Putamen (tissue), 1 donor: ENCODE measurements around the gene CALML5.

Experiments
- DNase-seq: peaks from one replicate; pipeline ENCODE4 v3.0.0-alpha.2; 2016; ENCODE audit warnings: low spot score

The CALML5 gene

DNA sequence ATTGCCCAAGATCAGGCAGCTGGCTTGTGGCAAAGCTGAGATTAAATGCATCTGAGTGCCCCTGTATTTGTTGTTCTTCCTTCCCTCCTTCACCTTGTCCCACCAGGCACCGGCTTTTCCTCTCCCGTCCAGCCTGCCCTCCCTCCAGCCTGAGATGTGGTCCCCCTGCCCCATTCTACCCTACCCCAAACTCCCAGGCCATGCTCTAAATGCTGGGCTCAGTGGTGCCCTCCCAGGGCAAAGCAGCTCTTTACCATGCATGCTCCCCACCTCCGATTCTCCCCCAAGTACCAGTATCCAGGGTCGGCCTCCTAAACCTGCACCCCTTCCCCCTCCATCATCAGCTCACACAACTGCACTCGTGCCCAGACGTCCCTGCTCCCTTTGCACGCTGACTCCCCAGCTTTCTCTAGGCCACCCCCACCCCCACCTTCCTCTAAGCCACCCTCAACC is 36.5 kb downstream of the CALML5 start:
- no peak for DNase-seq

DNA sequence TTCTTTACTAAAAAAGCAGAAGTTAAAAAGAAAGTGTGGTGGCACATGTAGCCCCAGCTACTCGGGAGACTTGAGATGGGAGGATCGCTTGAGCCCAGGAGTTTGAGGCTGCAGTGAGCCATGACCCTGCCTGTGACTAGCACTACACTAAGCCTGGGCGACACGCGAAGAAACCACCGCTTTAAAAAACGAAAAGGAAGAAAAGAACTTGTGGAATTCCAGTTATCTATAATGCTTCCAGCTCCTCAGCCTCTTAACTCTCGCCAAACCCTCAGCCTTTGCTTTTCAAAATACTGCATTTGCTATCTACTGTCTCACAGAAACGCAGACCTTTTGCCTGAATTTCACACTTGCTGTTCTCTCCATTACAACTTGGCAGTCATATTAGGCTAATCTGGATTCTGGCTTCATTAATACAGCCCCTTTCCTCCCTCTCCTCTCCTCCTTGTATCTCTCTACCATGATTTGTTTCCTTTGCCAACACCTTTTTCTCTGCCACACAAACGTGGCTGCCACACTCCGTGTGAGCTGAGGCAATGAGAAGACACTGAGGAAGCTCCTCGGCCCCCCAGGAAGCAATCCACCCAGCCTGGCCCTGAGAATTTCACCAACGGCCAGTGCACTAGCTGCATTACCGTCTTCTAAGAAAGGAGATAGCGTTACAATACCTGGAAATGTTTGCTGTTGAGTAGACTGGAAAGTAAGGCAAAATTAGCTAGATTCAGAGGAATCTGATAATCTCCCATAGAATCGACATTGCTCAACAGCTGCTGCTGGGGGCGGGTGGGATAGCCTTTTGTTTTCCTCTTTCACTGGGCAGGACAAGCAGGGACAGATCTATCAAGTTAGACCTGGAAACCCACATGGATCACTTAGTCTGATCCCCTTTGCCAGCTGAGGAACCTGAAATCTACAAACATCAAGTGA is 37.2 kb downstream of the CALML5 start:
- no peak for DNase-seq

DNA sequence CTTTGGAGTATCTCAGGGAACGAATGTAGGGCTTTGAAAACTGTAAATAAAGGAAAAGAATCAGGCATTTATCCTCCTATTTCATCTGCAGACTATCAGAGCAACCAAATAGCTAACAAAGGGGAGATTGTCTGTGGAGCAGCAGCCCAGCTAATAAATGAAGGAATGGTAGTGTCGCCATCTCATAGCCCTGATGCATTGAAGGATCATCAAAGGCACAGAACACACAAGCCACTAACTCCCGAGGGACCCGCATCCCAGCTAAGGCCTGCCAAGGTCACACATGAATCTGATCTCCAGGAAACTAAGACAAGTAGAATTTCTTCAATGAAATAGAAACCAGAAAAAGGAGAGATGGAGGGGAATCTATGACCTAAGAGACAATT is 38.2 kb downstream of the CALML5 start:
- DNase-seq, result no peak

DNA sequence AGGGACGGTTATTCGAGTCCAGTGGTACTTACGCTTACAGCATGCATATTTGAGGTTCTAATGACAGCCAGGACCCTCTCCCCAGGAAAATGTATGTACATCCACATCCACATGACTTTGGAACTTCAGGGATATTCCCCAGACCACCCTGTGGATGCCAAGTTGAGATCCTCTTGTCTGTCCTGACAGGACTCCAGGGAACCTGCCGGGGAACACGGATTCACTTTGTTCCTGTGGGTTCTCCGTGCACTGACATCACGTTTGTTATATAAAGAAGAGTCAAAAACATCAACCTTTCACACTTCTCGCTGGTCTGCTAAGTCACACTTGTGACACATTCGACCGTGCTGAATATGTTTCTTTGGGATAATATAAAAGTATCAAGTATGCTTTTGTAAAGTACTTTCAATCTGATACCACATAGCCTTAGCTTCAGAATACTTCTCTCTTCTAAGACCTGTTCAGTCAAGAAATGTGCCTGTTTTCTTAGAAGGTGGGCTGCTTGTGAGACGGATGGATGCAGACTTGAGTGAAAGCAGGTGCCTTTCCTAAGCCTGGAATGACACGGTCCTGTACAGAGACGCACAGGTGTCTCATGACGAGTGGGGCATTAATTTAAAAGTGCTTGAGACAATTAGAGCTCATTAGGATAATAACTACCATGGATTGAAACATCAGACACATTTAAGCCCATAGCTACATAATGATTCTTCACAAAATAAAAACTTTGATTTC is 38.7 kb downstream of the CALML5 start:
- no peak for DNase-seq

DNA sequence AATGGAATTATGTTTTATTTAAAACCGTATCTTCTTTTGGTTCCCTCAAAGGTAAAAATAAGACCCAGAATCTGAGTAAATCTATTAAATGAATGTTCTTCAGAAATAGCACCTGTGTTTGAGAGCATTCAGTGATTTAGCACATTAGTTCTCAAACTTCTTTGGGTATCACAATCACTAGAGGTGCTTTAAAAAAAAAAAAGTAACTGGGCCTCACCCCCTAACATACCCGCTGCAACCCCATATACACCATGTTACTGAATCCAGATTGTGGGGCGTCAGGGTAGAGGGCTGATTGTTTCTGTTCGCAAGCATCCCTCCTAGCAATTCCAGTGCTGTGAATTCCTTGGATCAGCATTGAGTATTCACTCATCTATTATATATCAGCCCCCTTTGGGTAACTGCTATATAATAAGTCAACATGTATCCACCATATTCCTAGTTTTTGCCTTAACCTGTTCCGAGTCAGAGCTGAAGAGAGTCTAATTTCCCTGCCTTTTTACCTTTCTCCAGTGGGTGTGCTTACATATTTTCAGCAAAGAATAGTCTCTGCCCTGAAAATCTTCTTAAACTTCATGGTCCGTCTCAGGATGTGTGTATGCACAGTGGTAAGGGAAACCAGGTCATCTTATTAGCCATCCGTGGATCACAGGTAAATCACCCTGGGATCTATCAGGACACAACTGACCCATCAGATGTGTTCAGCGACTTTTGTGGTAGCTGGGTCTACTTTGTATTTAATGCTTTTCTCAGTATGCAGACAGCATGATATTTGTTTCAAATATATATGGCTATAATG is 40.2 kb downstream of the CALML5 start:
- DNase-seq, result no peak

DNA sequence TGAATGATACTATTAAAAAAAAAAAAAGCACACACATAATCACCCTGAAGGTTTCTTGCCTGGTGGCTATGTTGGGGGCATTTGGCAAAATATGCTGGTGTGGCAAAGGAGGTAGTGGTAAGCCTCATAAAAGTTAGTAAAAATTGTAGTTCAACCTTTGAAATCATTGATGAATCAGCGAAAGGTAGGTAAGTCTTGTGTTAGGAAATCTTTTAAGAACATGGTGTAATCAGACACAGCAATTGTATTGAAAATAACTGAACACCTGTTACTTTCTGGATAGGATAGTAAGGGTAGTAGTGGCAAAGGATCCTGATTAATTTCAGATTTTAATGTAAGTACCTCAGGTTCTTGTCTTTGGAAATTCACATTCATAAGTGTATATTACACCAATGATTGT is 40.9 kb downstream of the CALML5 start:
- no peak for DNase-seq

DNA sequence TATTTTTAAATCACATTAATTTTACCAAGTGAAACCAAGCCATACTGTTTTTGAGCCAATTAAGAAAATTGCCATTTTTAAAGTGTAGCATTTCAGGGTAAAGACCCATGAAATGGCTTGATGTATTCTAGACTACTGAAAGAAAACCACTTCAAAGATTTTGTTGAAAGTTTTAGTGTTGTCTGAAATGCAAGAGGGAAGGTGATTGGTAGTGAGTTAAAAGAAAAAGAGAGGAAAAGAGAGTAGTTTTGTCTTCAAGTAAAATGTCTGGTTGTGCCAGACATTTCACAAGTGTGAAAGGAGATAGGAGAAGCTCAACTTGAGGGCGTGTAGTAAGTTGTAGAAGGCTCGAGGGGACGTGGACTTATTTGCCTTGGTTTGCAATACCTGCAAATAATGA is 41.6 kb downstream of the CALML5 start:
- DNase-seq, result no peak

DNA sequence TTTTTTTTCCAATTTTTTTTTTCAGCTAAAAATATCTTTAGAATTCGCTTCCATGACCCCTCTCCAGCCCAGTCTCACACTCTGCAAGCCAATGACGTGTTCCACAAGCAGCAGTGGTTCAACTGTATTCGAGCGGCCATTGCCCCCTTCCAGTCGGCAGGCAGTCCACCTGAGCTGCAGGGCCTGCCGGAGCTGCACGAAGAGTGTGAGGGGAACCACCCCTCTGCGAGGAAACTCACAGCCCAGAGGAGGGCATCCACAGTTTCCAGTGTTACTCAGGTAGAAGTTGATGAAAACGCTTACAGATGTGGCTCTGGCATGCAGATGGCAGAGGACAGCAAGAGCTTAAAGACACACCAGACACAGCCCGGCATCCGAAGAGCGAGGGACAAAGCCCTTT is 42.8 kb downstream of the CALML5 start:
- no peak for DNase-seq

DNA sequence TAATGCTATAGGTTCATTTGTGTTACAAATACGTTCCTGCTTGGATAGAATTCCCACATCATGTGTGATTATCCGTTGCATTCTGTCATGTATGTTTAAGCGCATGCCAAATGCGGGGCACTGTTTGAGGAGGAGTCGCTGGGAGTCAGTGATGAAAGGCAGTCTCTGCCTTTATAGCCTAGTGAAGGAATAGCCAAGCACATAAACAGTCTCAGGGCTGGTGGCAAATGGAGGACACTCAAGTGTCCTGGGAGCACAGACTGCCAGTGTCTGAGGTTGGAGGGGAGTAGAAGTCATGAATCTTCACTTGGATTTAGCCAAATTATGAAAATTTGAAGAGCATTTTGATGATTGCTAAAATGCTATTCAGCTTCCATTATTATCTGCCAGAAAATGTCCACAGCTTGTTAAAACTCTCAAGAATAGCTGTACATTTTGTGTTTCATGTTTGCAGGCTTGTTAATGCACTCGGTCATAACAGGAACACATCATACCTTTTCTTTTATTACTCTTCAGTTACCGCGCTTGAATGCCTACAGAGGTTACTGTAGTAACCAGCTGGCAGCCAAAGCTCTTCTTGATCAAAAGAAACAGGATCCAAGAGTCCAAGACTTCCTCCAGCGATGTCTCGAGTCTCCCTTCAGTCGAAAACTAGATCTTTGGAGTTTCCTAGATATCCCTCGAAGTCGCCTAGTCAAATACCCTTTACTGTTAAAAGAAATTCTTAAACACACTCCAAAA is 45.5 kb downstream of the CALML5 start:
- DNase-seq, result no peak

DNA sequence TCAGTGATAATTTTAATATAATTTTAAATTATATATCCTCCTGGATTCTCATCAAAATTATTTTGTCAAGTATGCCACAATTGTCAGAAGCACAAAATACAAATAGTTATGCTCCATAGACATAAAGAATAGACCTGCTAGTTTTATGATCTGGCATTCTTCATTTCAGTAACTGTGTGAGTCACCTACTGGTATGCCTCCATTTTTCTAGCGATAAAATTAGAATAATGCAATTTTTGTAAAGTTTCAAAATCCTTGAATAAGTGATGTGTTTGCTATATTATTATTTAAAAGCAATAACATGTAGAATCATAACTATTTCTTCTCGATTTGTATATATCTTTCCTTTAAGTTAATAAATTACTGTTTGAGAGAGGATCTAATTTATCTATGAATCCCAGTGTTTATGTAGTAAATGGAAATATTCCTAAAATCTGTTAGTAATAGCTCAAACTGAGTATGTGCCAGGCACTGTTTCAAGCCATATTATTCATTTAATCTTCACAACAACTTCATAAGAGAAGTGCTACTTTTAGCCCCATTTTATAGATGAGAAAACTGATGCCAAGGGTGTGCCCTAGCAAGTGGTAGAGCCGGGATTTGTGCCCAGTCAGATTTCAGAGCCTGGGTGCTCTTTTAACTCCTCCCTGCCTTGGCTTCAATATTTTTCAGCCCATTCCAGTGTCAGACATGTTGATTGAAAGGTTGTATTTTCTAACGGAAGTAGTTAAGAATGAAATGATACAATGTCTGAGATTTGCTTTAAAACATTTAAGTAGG is 48.6 kb downstream of the CALML5 start:
- no peak for DNase-seq

DNA sequence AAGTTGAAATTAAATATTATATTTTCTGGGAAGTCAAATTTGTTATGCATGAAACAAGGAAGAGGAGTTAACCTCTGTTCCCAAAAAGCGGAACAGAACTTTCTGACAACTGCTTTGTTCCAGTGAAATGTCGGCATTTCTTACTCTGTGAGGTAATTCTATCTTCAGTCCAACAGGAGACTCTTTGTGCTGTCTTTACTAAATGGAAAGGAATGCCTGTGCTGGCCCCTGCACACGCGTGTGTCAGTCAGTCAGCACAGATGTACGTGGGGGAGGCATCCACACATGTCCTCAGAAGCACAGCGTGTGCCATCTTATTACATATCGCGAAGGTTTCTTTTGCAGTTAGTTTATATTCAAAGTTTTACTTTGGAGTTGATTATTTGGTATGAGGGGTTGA is 49.5 kb downstream of the CALML5 start:
- no peak for DNase-seq

DNA sequence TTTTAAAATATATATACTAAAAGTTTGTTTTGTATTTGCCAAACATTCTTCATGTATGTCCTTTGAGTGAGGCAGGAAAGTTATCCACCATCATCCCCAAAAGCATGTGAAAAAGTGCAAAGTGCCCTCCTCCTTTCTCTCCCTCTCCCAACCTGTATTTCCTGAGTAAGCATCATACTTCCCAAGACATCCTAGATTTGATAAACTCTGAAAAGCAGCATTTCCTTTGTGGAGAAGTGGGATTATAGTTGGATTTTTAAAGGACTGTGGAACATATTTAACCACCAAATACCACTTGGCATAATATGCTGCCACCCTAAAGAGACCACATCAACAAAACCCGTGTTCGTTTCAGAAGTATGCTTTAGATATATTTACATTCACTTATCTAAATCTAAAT is 50.1 kb downstream of the CALML5 start:
- DNase-seq, result no peak
